GM12873 (cell line): ENCODE results near the gene TCF4.

Source experiments
- CTCF ChIP-seq: IDR thresholded peaks from 2 replicates; pipeline ENCODE4 v1.5.1; 2012; ENCODE audit warnings: low read depth, mild to moderate bottlenecking, moderate library complexity, low read length, control low read depth; ENCODE audit not compliant: insufficient read depth; ENCODE audit errors: missing control alignments

The TCF4 gene

GRCh38 chr18:55576001-55576400 is 12.0 kb downstream of the TCF4 start:
- no peak for TF ChIP-seq CTCF

- TF ChIP-seq CTCF = no peak
Observed at GRCh38 chr18:55575066-55575465, 12.9 kb downstream of the TCF4 start.

DNA sequence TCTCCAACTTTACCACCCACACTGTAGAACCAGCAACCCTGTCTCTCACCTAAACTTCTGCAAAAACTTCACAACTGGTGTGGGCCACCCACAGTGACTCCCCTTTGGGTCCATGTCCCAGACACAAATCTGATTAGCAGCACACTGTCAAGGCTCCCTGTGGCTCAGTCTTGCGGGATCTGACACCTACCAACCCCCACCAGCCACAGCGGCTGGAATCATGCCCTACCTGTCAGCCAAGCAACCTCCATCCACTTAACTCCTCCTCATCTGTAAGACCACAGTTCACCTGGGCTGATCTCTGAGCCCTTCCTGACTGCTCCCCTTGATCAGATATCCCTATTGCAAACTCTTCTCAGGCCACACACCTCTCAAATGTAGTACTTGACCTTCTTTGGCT is 14.6 kb downstream of the TCF4 start:
- TF ChIP-seq CTCF = no peak

DNA sequence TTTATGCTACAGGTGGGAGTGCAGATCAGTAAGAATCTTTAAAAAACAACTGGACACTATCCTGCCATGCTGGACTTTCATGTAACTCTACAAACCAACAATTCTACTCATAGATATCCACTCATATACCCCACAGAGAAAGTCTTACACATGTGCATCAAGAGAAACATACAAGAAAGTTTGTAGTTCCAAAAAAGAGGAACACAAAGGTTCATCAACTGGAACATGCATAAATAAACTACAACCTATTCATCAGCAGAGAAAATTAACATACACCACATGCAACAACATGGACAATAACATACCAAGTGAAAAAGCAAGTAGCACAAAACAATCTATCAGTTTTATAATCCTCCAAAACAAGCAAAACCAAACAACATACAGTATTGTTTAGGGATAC is 17.0 kb downstream of the TCF4 start:
- TF ChIP-seq CTCF = no peak

DNA sequence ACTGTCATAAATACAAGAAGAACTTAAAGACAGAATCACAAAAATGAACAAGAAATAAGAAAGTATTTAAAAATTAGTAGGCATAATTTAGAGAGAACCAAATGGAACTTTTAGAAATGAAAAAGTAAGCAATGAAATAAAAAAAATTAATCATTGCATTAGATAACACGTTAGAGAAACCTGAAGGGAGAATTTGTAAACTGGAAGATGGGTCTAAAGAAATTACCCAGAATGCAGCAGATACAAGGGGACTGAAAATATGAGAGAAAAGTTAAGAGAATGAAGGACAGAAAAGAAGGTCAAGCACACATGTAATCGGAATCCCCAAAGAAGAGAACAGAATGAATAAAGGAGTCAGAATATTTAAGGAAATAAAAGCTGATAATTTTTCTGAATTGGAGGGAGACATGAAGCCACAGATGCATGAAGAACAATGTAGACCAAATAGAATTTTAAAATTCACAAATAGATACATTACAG is 21.5 kb downstream of the TCF4 start:
- no peak for TF ChIP-seq CTCF

GRCh38 chr18:55559739-55560138 is 28.3 kb downstream of the TCF4 start:
- TF ChIP-seq CTCF = no peak

DNA sequence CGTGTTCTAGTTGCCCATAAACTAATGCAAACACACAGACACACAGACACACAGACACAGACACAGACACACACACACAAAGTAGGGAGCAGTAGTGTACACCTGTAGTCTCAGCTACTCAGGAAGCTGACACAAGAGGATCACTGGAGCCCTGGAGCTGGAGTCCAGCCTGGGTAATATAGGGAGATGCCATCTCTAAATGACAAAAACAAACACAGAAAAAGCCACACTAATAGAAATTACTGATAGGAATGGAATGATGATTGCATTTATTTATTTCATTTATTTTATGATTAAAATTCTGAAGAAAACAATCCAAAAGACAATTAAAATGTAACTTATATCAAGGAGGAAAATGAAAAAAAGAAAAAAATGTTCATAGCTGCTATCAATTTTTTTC is 30.8 kb downstream of the TCF4 start:
- TF ChIP-seq CTCF = no peak

DNA sequence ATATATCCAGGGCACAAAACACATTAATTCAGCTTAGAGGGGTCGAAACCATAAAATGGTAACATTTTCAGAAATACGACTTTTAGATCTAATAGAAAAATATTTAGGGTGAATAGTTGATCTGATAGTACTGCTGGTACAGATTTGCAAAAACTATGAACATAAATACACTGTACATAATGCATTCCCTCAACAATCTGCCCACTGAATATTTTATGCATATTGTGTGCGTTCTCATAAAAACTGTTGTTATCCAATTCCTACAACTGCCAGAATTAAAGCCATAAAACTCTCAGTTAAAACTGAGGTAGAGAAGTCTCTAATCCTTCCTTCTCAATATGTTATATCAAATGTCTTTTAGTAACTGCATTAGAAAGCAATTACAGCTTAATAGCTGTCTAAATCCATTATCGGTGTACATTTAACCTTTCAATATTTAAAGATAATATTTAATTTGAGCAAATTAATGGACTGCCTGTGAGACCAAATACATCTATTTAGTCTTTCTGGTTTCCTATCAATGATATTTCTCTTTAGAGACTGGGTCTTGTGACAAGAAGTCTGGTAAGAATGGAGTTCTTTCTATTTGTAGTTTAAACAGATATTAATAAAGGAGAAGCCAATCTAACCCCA is 32.5 kb downstream of the TCF4 start:
- TF ChIP-seq CTCF = no peak
